Activated naive CD8-positive, alpha-beta T cell treated with anti-CD3 and anti-CD28 coated beads, Interleukin-2, amount 50 U/mL, for 16 hours (primary cell): ENCODE data around the gene SLC25A15.

Experiments used
- DNase-seq: peaks from one replicate; pipeline ENCODE4 v3.0.0-alpha.2; 2020; ENCODE audit warnings: low read depth, low spot score

Gene SLC25A15

DNA sequence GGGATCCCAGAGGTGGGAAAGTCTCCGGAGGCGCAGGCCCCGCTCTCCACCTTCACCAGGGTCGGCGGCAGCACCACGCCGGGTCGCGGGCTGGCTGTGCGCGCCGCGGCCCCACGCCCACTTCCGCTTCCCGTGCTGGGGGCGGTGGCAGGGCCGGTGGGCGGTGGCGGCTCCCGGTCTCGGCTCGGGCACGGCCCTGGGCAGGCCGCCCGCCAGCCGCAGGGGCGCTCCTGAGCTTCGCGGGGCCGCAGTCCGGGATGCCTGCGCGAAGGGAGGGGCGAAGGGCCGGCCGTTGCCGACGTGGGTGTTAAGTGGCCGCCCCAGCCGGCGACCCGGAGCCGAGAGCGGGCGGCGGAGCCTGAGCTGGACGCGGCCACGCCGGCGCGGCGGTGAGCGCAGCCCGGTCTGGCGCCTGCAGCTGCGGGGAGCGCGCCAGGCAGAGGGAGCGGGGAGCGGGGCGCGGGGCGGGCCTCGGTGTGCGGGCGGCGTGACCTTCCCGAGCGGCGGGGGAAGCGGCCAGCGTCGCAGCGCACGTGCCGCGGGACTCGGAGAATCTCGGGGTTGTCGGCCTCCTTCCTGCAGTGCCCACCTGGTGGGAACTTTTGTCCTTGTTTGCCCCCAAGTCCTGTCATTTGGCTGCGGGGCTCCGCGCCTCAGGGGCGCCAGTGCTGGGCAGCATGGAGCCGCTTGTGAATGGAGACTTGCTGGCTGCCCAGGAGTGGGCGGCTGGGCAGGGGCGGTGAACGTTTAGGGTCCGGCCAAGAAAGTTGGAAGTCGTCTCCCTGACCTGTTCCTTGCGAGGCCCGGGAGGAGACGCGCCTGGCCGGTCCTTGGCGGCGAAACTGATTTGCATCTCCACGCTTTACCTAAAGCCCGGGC, at the start of gene SLC25A15:
Gene SLC25A15, plus strand, starts transcription at position 337 of the 879 bp plus-strand sequence. CDS start 3,616 bp downstream, outside the sequence.
- peak; percentile 41 for DNase-seq

- DNase-seq: no peak
These were observed 40.1 kb upstream of the SLC25A15 start for GRCh38 chr13:40749327-40749726.

- no peak for DNase-seq
These were observed 34.2 kb upstream of the SLC25A15 start for GRCh38 chr13:40755082-40755700.

DNA sequence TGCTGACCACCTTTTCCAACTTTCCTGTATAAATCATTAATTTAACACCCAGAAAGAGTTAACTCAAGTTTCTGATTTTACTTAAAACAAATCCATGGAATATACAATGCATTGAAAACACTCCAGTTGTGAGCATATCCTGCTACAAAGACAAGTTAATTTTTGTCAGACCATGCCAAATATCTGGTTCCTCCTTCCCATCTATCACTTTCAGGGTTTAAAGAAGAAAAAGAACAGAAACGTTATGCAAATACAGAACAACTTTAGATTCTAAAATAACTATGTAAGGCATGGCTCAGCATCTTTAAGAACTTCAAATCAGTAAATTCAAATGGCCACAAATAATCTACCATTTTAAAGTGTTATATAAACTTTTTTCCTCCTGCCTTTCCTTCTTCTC, 33.4 kb upstream of the SLC25A15 start:
- DNase-seq: no peak

DNA sequence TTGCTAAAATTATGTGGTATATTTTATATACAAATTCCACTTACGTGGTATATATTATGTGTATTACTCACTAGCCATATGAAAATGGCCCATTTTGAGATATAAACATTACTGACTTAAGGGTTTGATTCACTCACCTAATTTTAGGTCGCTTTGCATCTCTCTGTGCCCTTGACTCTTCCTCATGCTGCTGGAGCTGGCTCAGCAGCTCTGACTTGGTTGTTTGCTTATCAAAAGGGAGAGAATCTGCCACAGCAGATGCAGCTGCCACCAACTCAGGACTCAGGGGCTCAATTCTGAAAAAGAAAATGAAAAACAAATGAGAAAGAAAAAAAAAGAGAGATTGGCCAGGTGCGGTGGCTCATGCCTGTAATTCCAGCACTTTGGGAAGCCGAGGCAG, 30.6 kb upstream of the SLC25A15 start:
- DNase-seq: no peak

GRCh38 chr13:40762849-40763248, 26.6 kb upstream of the SLC25A15 start:
- DNase-seq: no peak

GRCh38 chr13:40764587-40765403, 24.6 kb upstream of the SLC25A15 start:
- no peak for DNase-seq

- DNase-seq: no peak
These were observed 23.8 kb upstream of the SLC25A15 start for GRCh38 chr13:40765602-40766001.

GRCh38 chr13:40769970-40770369, 19.4 kb upstream of the SLC25A15 start:
- no peak for DNase-seq

GRCh38 chr13:40770609-40770933, 18.8 kb upstream of the SLC25A15 start:
- no peak for DNase-seq

DNA sequence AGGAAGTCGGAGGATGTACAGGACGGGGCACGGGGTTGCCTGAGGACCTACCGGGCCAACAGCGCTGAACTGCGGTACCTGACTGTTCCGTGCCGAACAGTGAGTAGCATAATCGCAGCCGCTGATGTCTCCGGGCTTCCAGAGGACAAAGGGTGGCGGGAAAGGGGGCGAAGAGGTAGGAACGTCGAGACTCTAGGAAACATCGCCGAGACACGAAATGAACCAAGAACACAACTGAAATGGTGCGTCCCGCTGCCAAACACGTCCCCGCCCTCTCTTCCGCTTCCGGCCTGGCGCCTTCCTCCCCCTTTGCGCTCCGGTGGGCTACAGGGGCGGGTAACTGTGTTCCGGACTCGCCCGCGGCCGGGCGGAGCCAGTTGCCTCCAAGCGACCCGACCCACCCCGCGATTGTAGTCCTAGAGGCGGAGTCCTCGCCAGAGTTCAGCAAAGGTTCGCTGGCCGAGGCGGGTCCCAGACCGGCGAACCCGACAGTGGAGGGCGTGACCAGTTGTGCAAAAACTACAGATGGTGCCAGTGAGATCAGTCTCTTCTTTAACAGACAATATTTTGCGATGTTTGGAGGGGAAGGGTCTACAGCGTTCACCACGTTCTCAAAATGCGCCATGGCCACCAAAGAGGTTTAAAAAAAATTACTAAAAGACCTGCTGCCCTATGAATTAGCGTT, 18.3 kb upstream of the SLC25A15 start, which contains the start of gene MRPS31:
Gene MRPS31, minus strand, starts transcription at position 257 of the 685 bp plus-strand sequence. Its CDS starts 54 bp downstream, at position 203.
- DNase-seq: peak; percentile 90

DNA sequence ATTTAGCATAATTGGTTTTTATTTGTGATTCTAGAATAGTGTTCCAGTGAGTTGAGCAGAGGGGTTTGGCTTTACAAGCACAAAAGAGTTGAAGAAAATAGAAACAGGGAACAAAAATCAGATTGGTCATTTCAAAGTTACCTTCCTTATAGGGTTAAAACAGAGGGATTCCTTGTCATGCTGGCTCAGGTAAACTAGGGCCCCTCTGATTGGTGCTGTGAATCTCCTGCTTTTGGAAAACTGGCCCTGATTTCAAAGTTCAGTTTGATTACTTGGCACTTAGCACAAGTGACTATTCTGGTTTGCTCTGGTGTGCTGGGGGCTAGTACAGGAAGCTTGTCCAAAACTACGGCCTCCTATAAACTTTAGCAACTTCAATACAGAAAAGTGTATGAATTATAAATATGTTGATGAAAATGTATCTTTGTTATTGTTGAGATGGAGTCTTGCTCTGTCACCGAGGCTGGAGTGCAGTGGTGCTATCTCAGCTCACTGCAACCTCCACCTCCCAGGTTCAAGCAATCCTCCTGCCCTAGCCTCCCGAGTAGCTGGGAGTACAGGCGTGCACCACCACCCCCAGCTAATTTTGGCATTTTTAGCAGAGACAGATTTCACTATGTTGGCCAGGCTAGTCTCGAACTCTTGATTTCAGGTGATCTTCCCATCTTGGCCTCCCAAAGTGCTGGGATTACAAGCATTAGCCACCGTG, 16.5 kb upstream of the SLC25A15 start:
- no peak for DNase-seq

- no peak for DNase-seq
These were observed 14.7 kb upstream of the SLC25A15 start for GRCh38 chr13:40774672-40775071.

- no peak for DNase-seq
These were observed 13.2 kb upstream of the SLC25A15 start for GRCh38 chr13:40776232-40776631.

DNA sequence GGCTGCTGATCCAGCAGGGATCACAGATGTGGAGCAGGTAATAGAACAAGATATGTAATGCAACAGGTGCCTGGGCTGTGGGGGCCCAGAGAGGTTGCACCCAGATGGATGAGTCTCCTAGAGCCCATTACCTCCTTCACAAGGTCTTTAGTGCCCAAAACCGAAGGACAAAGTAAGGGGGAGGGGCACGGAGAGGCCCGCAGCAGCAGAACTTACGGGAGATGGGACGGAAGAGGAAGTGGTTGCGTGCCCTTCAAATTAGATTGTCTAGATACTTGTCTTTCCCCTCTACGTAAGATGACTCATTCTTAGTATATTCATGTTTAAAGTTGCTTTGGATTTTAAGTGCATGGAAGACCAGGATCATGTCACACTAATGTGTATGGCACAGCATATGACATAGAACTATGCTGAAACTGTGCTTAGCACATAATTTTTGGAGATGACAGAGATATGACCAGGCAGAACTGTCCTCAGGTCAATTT, 12.7 kb upstream of the SLC25A15 start:
- peak; percentile 15 for DNase-seq

DNA sequence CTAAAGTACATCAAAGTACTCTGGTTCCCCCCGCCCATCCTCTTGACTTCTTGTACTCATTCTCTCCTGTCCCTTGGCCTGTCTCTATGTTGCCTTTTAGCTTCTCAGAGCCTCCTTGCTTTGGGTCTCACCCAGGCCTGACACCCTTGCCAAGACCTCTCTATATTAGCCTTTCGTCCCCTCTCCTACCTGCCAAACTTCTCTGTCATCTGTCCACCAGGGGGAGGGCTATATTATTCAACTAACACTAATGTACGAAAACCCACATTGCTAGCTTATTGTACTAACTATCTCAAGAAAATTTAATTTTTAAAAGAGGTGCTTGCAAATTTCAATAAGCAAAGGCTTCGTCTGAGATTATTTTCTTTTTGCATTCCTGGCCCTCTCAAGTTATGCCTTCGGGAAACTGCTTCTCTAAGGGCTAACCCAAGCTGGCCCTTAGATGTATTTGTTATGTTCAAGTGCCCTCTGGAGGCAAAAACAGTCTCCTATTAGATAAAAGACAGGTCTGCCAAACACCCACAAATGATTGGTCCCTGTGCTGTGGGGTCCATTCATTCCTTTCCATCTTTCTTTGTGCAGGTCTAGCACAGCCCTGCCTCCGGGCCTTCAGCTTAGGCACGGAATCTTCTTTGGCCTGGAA, 12.1 kb upstream of the SLC25A15 start:
- DNase-seq: no peak

GRCh38 chr13:40777809-40778175, 11.6 kb upstream of the SLC25A15 start:
- no peak for DNase-seq

DNA sequence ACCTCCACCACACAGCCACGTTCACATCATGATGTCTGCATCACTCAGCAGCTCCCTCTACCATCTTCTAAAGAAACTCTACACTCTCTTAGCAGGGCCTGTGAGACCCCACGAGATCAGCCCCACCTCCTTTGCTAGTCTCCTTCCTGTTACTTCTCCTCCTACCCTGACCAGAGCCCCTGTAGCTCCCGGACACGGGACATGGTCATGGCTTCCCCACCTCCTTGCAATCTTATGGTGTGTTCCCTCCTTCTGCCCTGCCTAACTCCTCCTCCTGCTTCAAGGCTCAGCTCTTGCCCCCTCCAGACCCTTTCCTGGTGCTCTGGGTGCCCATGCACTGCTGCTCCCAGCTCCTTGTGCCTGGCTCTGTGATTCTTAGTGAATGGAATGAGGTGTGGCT, 10.4 kb upstream of the SLC25A15 start:
- DNase-seq: no peak

DNA sequence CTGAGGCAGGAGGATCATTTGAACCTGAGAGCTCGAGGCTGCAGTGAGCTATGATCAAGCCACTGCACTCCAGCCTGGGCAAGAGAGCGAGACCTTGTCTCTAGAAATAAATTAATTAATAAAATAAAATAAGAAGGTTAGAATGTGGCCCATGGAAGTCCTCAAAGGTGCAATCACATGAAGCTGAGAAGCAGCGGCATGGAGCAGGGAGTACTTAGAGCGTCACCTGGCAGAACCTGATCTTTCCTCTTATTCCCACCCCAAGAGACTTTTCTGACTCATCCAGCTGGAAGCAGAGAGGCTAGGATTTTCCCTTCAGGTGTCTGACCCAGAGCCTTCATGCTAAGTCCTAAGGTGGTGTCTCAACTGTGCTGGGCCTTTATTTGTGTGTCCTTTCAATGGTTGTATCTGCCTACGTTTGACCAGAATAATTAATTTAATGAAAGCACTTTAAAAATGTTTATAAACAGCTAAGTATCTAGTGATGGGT, 9.6 kb upstream of the SLC25A15 start:
- DNase-seq: no peak

DNA sequence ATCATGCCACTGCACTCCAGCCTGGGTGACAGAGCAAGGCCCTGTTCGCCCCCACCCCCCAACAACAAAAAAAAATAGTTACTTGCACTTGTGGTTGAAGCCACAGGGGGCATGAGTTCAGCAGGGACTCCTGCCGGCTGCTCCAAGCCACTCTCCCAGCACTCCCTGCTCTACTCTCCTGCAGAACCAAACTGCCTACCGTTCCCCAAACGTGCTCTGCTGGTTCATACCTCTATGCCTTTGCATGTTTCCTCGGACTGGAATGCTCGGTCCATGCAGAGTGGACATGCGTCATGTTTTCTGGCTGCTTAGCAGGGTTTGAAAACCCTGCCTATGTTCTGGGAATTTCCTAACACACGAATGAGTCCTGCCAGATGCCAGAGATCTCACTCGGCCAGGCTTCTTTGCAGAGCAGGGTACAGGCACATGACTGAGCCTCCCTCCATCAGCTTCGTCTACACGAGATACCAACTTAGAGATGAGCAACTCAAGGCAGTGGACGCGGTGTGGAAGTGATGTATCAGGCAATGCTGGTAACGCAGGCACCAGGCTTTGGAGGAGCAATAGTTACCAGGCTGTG, 8.5 kb upstream of the SLC25A15 start:
- no peak for DNase-seq
